Daoy (cell line): ENCODE data around the gene MMADHC. TPM values are rescaled to one million over a fixed set of nuclear protein-coding genes. Genes with fewer than 3 reads are reported as not detected.
A peak's percentile ranks its signal among the peaks of the same experiment; 100 is the strongest.
"Not testable (repeated sequence)": the region's sequence is repeated elsewhere in the genome, so short reads cannot be mapped to it uniquely, and the experiment has no call there.

ENCODE experiments used
- DNase-seq: peaks from one replicate; pipeline ENCODE4 v3.0.0-alpha.2; 2015; ENCODE audit warnings: low read depth
- total RNA-seq: library from RNA; depleted of rRNA; stranded (reverse); fragments of >200 nt; shearing (Covaris generic); gene quantifications from 2 replicates; pipeline ENCODE4 v1.2.3, GENCODE V29; 2014

MMADHC gene
- total RNA-seq, 1 experiment from 2014 or later = 258 TPM

DNA sequence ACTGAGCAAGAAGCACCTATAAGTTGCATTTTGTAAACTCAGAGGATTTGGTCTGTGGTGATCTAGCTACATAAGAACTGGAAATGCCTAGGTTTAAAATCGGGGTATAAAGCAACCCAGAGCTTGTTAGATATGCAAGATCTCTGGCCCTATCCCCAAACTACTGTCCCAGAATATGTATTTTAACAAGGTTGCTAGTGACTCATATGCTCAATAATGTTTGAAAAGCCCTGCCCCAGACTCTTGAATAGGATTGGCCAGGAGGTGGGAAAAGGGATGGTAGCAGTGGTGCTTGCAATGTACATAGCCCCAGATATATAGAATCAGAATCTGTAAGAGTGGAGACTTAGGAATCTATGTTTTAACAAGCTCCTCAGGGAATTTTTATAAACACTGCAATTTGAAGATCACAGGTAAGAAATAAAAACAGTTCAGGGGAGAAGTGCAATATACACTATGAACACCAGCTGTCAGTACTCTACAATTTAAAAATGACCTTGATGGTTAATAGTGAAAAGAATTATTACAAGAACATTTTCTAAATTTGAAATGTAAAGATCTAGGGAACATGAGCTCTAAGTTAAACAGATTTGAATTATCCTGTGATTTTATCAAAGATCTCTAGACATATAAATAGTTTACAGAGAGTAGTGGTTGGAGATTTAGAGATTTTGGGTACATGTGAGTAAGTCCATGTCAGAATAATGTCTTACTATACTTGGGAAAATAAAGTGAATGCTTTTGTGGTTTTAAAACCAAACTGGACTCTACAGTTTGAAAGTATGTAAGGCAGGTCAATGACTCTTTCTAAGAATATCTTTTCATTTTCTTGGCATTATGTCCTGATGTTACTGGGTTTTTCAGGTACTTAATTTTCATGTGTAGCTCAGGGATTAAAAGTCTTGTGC is 7.7 kb upstream of the MMADHC start:
- no peak for DNase-seq

DNA sequence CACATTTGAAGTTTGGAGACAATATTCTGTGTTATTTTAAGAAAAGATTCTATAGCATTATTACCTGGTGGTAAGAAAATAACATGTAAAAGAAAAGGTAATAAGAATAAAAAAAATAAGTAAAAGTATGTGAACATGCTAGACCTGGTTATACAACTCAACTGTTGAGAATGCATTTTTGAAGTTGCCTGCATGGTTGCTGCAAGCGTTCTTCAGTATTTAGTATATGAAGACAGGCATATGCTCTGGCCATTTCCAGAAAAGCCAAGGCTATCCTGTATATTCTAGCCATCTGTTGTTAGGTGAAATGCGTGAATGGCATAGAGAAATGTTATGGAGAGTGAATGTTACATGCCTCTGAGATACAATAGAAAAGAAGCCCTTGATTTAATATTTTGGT is 6.8 kb upstream of the MMADHC start:
- DNase-seq = no peak

DNA sequence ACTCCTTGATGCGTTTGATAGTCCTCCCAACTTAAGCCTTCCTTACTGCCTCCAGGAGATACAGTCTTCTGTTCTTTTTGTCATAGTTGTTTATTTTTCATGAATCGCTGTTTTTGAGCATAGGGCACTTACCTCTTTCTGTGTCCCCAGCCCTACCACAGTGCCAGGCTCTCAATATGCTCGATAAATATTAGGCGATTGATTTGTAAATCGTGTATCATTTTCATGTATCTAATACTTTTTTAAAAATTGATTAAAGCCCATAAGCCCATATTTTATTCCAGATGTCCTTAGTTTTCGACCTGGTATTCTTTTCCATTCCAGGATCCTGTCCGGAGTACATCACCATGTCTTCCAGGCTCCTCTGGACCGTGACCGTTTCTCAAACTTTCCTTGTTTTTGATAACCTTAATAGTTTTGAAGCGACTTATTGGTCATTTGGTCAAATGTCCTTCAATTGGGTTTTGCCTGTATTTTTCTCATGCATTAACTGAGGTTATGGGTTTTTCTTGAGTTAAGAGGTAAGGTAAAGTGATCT is 444 bp upstream of the MMADHC start:
- no peak for DNase-seq

DNA sequence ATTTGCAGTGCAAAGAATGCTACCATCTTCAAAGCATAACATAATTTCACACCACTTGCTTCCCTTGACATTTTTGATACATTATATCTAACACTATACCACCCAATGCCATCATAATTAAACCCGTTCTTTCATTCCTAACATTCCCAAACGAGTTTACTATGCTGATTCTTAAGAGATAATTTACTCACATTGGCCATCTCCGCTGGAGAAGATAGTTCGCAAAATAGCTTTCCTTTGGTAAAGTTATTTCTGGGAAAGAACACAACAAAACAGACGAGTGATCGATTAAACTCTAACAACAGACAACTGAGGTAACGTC is 716 bp downstream of the MMADHC start:
- DNase-seq = no peak

DNA sequence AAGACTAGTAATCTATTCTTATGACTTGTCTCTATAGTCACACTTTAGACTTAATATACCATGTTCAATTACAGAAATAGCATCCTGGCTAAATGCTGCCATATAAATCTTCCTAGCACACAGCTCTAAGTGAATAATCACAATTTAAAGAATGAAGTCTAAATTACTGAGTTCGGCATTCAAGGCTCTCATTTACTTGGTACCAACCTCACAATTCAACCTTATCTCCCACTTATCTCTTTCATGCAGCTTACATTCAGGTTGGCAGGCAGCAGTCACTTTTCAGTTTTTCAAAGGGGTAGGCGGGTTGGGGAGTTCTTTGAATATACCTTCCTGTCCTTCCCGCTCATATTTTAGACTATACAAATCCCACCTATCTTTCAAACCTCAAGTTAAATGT is 1.5 kb downstream of the MMADHC start:
- DNase-seq = no peak

DNA sequence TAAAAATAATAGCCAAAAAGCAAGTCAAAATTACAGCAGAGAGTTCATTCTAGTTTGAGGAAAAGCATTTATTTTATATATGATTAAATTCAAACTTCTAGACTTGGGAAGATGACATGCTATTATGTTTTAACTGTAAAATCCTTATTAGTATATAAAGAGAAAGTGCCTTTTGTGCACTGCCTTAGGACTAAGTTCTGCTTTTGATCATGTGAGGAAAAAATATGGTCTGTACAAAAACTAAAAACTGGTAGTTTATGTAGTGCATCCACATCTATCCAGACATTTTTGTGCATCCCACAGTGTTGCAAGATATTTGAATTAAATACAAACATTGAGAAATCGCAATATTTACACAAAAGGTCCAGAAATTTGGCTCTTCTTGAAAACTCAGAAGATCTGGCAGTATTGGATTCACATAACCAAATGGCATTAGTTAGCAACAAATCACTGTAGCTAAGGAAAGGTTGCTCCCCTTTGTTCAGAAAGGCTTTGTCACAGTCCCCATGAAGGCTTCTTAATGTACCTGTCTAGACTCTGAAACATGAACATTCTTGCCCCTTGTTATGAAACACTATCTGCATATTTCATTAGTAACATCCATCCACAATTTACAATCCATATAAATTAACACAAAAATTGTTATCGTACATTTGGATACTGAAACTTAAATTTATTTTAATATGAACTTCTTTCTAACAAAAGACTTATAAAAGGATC is 2.2 kb downstream of the MMADHC start:
- DNase-seq = no peak

DNA sequence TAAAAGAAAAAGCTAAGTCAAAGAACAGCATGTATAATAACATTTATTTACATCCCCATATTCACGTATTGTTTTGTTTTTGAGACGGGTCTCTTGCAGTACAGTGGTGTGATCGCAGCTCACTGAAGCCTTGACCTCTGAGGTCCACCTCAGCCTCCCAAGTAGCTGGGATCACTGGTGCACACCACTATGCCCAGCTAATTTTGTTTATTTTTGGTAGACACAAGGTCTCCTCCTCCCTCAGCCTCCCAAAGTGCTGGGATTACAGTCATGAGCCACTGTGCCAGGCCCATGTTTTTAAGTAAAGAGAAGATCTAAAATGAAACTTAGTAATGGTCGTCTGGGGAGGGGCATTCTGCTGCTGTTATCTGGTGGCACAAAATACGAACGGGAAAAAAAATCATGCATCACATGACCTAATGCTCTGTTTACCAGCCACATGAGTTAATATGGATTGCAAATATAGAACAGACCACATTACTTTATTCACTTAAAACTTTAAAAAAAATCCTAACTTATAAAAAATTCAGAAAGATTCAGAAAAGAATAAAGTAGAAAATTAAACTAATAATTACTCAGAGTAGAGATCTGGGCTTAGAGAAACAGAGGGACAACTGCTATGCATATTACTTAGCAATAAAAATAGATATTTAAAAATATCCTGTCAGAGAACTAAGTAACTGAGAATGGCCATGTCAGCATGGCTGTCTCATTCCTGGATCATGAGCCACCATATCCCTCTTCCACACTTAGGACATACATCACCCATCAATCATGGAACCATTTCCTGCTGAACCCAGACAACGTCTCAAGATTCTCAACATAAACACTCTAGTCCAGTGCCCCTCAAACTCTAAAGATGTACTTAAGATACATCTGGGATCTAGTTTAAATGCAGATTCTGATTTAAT is 7.3 kb downstream of the MMADHC start:
- DNase-seq = no peak

DNA sequence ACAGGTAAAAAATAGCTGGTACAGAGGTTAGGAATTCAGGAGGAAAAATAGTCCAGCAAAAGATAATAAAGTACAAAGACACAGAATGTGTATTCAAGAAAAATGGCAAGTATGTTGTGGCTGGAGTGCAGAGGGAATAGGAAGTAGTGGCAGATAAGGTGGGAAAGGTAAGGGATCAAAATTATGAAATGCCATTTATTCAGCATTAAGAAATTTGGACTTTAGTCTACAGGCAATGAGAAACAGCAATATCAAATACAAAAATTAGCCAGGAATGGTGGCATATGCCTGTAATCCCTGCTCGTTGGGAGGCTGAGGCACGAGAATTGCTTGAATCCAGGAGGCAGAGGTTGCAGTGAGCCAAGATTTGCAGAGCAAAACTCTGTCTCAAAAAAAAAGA is 10.3 kb downstream of the MMADHC start:
- DNase-seq = no peak

DNA sequence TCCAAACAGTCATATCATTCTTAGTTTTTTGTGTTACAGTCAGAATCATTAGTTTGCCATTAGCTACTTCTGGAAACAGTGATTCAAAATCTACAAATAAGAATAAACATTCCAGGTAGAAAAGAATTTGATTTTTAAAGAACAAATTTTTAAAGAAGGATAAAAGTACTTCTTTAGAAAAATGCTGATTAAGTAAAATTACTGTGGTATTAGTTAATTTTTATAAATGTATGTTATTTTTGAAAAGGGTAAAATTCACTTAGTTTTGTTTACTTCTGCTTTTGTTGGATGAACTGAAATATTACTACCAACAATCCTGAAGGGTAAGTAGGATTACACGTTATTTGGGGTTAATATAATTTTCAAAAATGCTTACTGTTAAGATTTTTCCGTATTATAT is 11.8 kb downstream of the MMADHC start:
- DNase-seq = no peak

DNA sequence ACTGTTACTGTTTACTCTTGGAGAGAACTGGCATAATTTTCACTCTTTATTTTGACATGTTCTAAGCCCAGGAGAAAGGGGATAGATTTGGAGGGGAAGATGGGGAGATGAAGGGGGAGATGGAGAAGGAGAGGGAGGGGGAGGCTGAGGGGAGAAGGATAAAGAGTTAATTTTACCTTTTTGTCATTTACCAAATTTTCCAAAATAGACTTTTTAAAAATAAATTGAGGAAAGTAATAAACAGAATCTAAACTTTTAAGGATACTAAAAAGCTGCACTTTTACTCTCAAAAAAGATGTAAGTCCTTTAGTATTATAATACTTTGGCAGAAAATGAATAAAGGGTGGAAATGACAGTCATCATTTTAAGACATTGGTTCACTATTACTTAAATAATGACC is 12.3 kb downstream of the MMADHC start:
- DNase-seq = no peak

DNA sequence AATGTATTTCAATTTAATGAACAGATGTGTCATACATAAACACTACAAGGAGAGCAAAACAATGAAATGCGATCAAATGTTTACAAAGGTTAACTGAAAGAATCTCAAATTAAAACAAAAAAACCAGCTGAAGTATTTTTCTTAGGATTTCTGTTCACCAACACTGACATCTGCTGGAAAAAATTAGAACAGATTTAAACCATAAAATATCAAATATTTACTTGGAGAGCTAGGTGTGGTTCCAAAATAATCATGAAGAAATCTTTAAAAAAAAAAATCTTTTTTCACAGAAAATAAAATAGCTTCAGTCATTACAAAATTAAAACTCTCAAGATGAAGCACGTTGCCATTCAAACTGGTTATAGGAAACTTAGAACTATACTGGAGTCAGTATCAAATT is 13.8 kb downstream of the MMADHC start:
- no peak for DNase-seq

DNA sequence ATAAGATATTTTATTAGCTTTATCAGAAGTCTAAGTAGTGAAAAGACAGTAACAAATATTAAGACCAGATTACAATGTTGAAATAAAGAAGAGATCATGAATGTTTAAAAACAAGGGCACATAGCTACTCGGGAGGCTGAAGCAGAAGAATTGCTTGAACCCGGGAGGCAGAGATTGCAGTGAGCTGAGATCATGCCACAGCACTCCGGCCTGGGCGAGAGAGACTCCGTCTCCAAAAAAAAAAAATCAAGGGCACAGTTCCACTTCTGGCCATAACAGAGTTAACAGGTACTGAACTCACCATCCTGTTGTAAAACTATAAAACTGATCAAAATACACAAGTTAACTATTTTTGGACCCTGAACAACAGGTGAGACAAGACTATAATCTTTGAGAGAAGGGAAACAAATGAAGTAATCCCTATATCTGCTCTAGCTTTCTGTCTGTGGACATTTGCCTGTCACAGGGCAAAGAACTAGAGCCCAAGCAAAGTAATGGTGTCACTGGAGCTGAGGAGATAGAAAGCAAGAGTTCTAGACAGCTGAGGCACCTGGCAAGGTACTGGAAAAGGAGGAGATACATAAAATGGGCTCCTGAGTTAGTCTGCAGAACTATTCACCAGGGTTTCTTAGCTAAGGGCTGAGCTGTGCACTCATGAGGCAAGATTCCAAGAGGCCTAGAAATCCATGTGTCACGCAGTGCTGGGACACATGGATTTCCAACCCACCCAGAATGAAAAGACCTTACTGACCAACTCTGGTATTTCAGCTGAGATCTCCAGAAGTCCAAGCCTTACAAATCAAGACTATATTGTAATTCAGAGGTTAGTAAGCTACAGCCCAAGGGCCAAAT is 15.2 kb downstream of the MMADHC start:
- DNase-seq = no peak

DNA sequence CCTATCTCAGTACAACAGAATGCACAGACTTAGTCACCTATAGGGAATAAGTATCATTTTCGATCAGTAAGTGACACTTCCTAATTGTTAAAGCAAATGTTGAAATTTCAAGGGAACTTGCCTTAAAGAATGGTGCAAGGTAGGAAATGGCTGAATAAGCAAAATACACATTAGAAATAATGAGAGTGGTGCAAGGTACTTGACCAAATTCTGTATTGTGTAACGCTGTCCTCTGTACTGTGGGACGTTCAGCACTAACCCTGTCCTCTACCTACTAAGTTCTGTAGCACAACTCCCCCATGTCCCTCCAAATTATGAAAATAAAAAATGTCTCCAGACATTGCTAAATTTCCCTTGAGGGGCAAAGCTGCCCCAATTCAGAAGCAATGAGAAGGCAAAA is 19.4 kb downstream of the MMADHC start:
- no peak for DNase-seq

DNA sequence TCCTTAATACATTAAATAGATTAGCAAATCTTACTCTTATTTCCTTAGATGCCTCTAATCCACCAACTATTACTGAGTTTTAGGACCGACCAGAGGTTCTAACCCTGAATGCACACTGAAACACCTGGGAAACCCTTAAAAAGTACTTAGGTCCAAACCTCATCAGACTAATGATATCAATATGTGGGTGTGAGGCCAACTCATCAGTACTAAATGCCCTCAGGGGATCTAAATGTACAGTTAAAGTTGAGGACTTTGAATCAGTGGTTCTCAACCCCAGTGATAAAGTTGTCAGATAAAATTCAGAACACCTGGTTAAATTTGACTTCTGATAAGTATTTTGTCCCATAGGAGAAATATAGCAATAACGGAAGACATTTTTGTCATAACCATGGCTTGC is 20.9 kb downstream of the MMADHC start:
- DNase-seq = no peak

DNA sequence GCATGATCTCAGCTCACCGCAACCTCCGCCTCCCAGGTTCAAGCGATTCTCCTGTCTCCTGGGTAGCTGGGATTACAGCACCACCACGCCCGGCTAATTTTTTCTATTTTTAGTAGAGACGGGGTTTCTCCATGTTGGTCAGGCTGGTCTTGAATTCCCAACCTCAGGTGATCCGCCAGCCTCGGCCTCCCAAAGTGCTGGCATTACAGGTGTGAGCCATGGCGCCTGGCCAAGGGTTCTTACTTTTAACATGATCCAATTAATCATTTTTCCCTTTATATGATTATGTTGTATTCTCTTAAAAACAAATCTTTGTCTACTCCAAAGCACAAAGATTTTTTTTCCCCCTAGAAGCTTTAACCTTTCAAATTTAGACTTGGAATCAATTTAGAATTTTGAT is 21.9 kb downstream of the MMADHC start:
- not testable (repeated sequence) for DNase-seq

DNA sequence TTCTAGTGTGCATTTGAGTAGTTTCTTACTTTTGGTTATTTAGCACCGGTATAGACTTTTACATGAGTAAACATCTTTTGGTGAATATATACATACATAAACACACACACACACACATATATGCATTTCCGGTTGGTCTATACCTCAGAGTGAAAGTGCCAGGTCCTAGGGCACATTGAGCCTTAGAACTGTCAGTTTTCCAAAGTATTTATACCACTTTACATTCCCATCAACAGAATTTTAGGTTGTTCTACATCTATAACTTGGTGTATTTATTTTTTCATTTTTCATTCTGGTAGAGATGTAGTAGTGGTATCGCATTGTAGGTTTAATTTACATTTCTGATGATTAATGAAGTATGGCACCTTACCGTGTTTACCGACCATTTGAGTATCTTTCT is 22.6 kb downstream of the MMADHC start:
- DNase-seq = no peak

DNA sequence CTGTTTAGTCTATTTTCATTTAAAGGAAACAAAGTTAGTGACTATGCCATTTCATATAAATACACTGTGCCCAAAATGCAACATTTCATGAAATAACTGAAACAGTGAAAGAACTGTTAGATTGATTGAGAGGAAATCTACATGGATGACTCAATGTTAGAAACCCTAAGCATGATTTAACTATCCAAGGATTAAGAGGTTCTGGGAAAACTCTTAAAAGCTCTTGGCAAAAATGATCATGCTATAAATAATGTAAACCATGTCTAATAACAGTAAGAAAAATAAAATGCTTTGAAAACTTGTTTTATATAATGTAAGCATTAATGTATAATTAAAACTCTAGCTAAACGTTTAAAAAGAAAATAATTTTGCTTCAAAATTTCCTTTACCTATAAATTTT is 23.5 kb downstream of the MMADHC start:
- no peak for DNase-seq

DNA sequence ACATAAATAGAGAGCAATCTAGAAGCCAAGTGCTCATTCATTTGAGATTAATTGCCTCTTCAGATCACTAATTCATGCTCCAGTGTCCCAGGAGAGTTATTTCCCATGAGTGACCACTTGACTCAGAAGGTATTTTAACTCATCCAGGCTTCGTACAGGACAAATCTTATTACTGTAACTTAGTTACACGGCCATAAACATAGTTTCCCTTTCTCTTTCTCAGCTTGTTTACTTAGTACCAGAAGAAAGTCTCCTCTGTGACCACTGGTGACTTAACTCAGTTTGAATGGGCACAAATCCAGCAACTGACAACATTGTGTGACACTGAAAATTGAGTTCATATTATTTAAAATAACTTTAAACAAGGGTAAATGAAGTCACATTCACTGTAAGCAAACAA is 25.3 kb downstream of the MMADHC start:
- DNase-seq = peak; percentile 41

DNA sequence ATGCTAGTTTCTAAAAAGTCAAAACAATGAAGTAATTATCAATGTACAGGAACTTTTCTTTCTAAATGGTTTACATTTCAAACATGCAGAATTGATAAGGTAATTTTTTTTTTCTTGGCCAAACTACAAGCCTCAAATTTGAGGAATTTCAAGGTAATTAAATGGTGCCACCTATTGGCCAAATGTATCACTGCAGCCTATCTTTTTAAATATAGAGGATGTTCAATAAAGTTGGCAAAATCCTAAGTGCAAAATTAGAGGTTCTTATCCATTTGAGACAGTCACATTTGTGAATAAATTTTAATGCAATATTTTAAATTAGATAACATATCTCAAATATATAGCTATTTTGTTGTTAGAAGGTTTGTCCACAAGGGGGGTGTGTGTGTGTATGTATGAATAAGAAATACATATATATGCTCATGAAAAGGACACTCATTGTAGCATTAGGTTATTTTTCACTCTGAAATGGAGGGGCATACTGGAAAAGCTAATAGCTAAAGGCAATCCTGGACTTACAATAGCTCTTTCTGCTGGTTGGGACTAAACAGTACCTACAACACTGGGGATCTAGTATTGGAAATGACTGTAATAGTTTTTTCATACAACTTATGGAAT is 26.2 kb downstream of the MMADHC start:
- DNase-seq = no peak

DNA sequence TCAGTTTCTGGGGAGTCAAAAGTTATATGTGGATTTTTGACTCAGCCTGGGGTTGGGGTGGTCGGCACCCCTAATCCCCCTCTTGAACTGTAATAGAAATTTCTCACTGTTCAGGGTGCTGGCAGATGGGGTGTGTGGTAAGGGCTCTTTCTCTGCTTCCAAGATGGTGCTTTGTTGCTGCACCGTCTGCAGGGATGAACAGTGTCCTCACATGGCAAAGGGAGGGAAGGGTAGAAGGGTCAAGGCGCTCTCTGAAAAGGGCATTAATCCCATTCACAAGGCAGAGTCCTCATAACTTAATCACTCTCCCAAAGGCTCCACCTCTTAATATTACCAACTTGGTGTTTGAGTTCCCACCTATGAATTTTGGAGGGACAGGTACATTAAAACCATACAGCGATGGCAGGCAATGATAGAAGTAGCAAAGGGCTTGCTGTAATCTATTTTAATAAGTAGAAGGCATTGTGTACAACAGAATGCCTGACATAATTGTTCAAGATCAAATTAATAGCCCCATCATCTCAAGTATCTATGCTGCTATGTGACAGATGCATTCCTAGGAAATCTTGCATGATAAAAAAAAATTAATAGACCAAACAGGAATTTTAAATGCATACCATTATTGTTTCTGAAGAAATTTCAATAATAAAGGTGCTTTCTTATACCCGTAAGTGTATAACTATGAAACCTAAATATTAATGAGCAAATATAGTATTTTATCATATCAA is 28.1 kb downstream of the MMADHC start:
- DNase-seq = no peak
